Immature natural killer cell (primary cell): ENCODE results near the gene YIPF3. TPM values are rescaled to one million over a fixed set of nuclear protein-coding genes. Genes with fewer than 3 reads are reported as not detected.

Experiments
- polyA plus RNA-seq, 3 donors: library from polyadenylated mRNA; unstranded; fragments of 300-500 nt; fragmentation: Illumina TruSeq; gene quantifications; one replicate each; pipeline ENCODE4 v1.2.3, GENCODE V29; 2021

The YIPF3 gene
- polyA plus RNA-seq, 3 donors from 2014 or later: 73.7 to 92.2 (median 76.6) TPM

Other genes starting within 250 kb of the YIPF3 start
- not detected for gene SLC22A7, start 218.7 kb downstream of the YIPF3 start, polyA plus RNA-seq
- 1 to 10 TPM in 1 of 3 donors, under 1 TPM in 2; 0.26 to 1.3 (median 0.35) TPM for gene CRIP3, start 208.1 kb downstream of the YIPF3 start, polyA plus RNA-seq
- gene ZNF318, start 147.3 kb downstream of the YIPF3 start, polyA plus RNA-seq: 1 to 10 TPM in 2 of 3 donors, under 1 TPM in 1; 0.94 to 9.6 (median 5.7) TPM
- gene ABCC10, start 89.4 kb downstream of the YIPF3 start, polyA plus RNA-seq: 10 to 100 TPM in 2 of 3 donors, 1 to 10 TPM in 1; 8.1 to 23.6 (median 11.5) TPM
- gene DLK2, start 61.4 kb downstream of the YIPF3 start, polyA plus RNA-seq: under 1 TPM in 1 of 3 donors, not detected in 2; 0.11 TPM
- gene TJAP1, start 39.4 kb downstream of the YIPF3 start, polyA plus RNA-seq: 10 to 100 TPM in 1 of 3 donors, 1 to 10 TPM in 2; 2.6 to 10.9 (median 3.4) TPM
- gene LRRC73, start 6.6 kb downstream of the YIPF3 start, polyA plus RNA-seq: not detected
- 10 to 100 TPM in 1 of 3 donors, 1 to 10 TPM in 2; 5.7 to 15.5 (median 7.3) TPM for gene POLR1C, start 163 bp upstream of the YIPF3 start, polyA plus RNA-seq
- 10 to 100 TPM in 1 of 3 donors, 1 to 10 TPM in 2; 5.4 to 14.1 (median 9.1) TPM for gene XPO5, start 59.1 kb upstream of the YIPF3 start, polyA plus RNA-seq
- gene POLH, start 59.3 kb upstream of the YIPF3 start, polyA plus RNA-seq: 10 to 100 TPM in 1 of 3 donors, 1 to 10 TPM in 1, not detected in 1; 3.9 to 16.8 TPM
- 1 to 10 TPM; 3.6 to 4.9 (median 4.3) TPM for gene GTPBP2, start 112.3 kb upstream of the YIPF3 start, polyA plus RNA-seq
- gene MAD2L1BP, start 118.9 kb upstream of the YIPF3 start, polyA plus RNA-seq: 10 to 100 TPM; 23.7 to 30.4 (median 28.3) TPM
- gene RSPH9, start 128.1 kb upstream of the YIPF3 start, polyA plus RNA-seq: under 1 TPM; 0.55 to 0.86 (median 0.76) TPM
- gene MRPS18A, start 170.9 kb upstream of the YIPF3 start, polyA plus RNA-seq: 10 to 100 TPM; 53.6 to 83.9 (median 65.6) TPM